WTC11 (cell line): ENCODE data around the gene TRMU. TPM values are rescaled to one million over a fixed set of nuclear protein-coding genes. Genes with fewer than 3 reads are reported as not detected.
A peak's percentile ranks its signal among the peaks of the same experiment; 100 is the strongest.
"Not testable (repeated sequence)": the region's sequence is repeated elsewhere in the genome, so short reads cannot be mapped to it uniquely, and the experiment has no call there.

Source experiments
- ATAC-seq: fragments of 200-7000 bp; cut with Tn5 transposase; 2 replicates; pipeline ENCODE4 v1.10.0; 2021; ENCODE audit warnings: mild to moderate bottlenecking, moderate library complexity
- CTCF ChIA-PET: fragments of 300-600 bp; sonication (Branson Sonifier 250); formaldehyde crosslinking; loops from one replicate; lab custom pipeline; 2021; ENCODE audit warnings: antibody characterized with exemption; lab: Charles Lee
- POLR2A ChIA-PET: fragments of 350-600 bp; sonication (Branson Sonifier 250); formaldehyde crosslinking; loops from one replicate; lab custom pipeline; 2021; ENCODE audit warnings: antibody characterized with exemption; lab: Charles Lee
- DNase-seq: peaks from one replicate; pipeline ENCODE4 v3.0.0; 2021; ENCODE audit warnings: low spot score
- H3K27ac Mint-ChIP-seq: 2 replicates; pipeline ENCODE4 v1.8.0; 2021; ENCODE audit warnings: mixed read lengths
- H3K27me3 Mint-ChIP-seq: 2 replicates; pipeline ENCODE4 v1.8.0; 2021; ENCODE audit warnings: low read depth, mild to moderate bottlenecking, moderate library complexity, mixed read lengths
- H3K36me3 Mint-ChIP-seq: 2 replicates; pipeline ENCODE4 v1.8.0; 2021; ENCODE audit warnings: mixed read lengths
- H3K4me1 Mint-ChIP-seq: 2 replicates; pipeline ENCODE4 v1.8.0; 2022; ENCODE audit warnings: mixed read lengths
- H3K4me3 Mint-ChIP-seq: 2 replicates; pipeline ENCODE4 v1.8.0; 2021; ENCODE audit warnings: mild to moderate bottlenecking, moderate library complexity, mixed read lengths
- H3K9me3 Mint-ChIP-seq: 2 replicates; pipeline ENCODE4 v1.8.0; 2021; ENCODE audit warnings: mixed read lengths
- CREB1 ChIP-seq: sonication (generic); formaldehyde crosslinking; IDR thresholded peaks from 2 replicates; pipeline ENCODE4 v1.8.0; 2023; ENCODE audit warnings: mild to moderate bottlenecking, missing genetic modification reagents
- GABPB1 ChIP-seq: sonication (generic); formaldehyde crosslinking; IDR thresholded peaks from 2 replicates; pipeline ENCODE4 v1.8.1; 2023; ENCODE audit warnings: mild to moderate bottlenecking, missing genetic modification reagents
- MYBL2 ChIP-seq: sonication (generic); formaldehyde crosslinking; IDR thresholded peaks from 2 replicates; pipeline ENCODE4 v1.8.1; 2023; ENCODE audit warnings: mild to moderate bottlenecking, moderate library complexity, missing genetic modification reagents
- NR3C1 ChIP-seq: sonication (generic); formaldehyde crosslinking; conservative IDR thresholded peaks from 2 replicates; pipeline ENCODE4 v1.8.1; 2023; ENCODE audit warnings: low read depth, mild to moderate bottlenecking, missing genetic modification reagents
- SMAD4 ChIP-seq: sonication (generic); formaldehyde crosslinking; IDR thresholded peaks from 2 replicates; pipeline ENCODE4 v1.8.0; 2022; ENCODE audit warnings: mild to moderate bottlenecking, missing genetic modification reagents
- SP1 ChIP-seq: sonication (generic); formaldehyde crosslinking; conservative IDR thresholded peaks from 2 replicates; pipeline ENCODE4 v1.8.1; 2022; ENCODE audit warnings: missing genetic modification reagents
- ZNF121 ChIP-seq: sonication (generic); formaldehyde crosslinking; IDR thresholded peaks from 2 replicates; pipeline ENCODE4 v1.8.0; 2023; ENCODE audit warnings: missing genetic modification reagents
- ZNF138 ChIP-seq: sonication (generic); formaldehyde crosslinking; conservative IDR thresholded peaks from 2 replicates; pipeline ENCODE4 v1.8.1; 2022; ENCODE audit warnings: mild to moderate bottlenecking, moderate library complexity, missing genetic modification reagents
- ZNF232 ChIP-seq: sonication (generic); formaldehyde crosslinking; IDR thresholded peaks from 2 replicates; pipeline ENCODE4 v1.8.0; 2022; ENCODE audit warnings: mild to moderate bottlenecking, missing genetic modification reagents
- ZNF263 ChIP-seq: sonication (generic); formaldehyde crosslinking; IDR thresholded peaks from 2 replicates; pipeline ENCODE4 v1.8.1; 2022; ENCODE audit warnings: low read depth, mild to moderate bottlenecking, moderate library complexity, missing genetic modification reagents
- ZNF396 ChIP-seq: fragments of 250-450 bp; sonication (Bioruptor Pico); IDR thresholded peaks from 2 replicates; pipeline ENCODE4 v1.8.0; 2021; ENCODE audit warnings: mild to moderate bottlenecking, moderate library complexity, borderline replicate concordance
- total RNA-seq: library from RNA; stranded (reverse); gene quantifications from 3 replicates; pipeline ENCODE4 v1.2.3, GENCODE V29; 2021
- TF ChIP-seq, protein P1 (sequence below): sonication (generic); formaldehyde crosslinking; IDR thresholded peaks from 2 replicates; pipeline ENCODE4 v1.8.1; 2023; ENCODE audit warnings: mild to moderate bottlenecking, missing genetic modification reagents
- TF ChIP-seq, protein P2 (sequence below): fragments of 250-450 bp; sonication (Bioruptor Pico); IDR thresholded peaks from 2 replicates; pipeline ENCODE4 v1.9.0; 2021; ENCODE audit warnings: moderate library complexity, mild to moderate bottlenecking, inconsistent platforms, borderline replicate concordance
- TF ChIP-seq, protein P3 (sequence below): sonication (generic); formaldehyde crosslinking; IDR thresholded peaks from 2 replicates; pipeline ENCODE4 v1.8.1; 2022; ENCODE audit warnings: missing genetic modification reagents, borderline replicate concordance
- TF ChIP-seq, protein P4 (sequence below): fragments of 250-450 bp; sonication (Bioruptor Pico); IDR thresholded peaks from 2 replicates; pipeline ENCODE4 v1.9.0; 2021; ENCODE audit warnings: mild to moderate bottlenecking
- TF ChIP-seq, protein P5 (sequence below): sonication (generic); formaldehyde crosslinking; IDR thresholded peaks from 2 replicates; pipeline ENCODE4 v1.8.1; 2022; ENCODE audit warnings: mild to moderate bottlenecking, moderate library complexity, missing genetic modification reagents
- TF ChIP-seq, protein P6 (sequence below): sonication (generic); formaldehyde crosslinking; IDR thresholded peaks from 2 replicates; pipeline ENCODE4 v1.8.1; 2023; ENCODE audit warnings: mild to moderate bottlenecking, missing genetic modification reagents
- TF ChIP-seq, protein P7 (sequence below): sonication (generic); formaldehyde crosslinking; IDR thresholded peaks from 2 replicates; pipeline ENCODE4 v1.8.0; 2022; ENCODE audit warnings: mild to moderate bottlenecking, missing genetic modification reagents
- TF ChIP-seq, protein P8 (sequence below): fragments of 250-450 bp; sonication (Bioruptor Pico); IDR thresholded peaks from 2 replicates; pipeline ENCODE4 v1.8.0; 2021; ENCODE audit warnings: mild to moderate bottlenecking

The TRMU gene
- total RNA-seq, 1 experiment from 2014 or later: 103 TPM

DNA sequence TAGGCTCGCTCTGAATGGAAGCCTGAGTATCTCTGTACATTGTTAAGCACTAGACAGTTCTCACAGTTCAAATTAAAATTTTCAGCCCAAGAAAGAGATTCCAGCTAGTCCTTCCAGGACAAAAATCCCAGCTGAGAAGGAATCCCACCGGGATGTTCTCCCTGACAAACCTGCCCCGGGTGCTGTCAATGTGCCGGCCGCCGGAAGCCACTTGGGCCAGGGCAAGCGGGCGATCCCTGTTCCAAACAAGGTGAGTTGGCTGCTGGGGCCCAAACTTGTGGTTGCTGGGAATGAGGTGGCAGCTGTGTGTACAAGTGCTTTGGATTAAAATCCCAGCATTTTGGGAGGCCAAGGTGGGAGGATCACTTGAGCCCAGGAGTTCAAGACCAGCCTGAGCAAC lies 23.5 kb upstream of the TRMU start:
- no peak for TF ChIP-seq MYBL2 (CRISPR knock-in tag)
- TF ChIP-seq, protein P1, sequence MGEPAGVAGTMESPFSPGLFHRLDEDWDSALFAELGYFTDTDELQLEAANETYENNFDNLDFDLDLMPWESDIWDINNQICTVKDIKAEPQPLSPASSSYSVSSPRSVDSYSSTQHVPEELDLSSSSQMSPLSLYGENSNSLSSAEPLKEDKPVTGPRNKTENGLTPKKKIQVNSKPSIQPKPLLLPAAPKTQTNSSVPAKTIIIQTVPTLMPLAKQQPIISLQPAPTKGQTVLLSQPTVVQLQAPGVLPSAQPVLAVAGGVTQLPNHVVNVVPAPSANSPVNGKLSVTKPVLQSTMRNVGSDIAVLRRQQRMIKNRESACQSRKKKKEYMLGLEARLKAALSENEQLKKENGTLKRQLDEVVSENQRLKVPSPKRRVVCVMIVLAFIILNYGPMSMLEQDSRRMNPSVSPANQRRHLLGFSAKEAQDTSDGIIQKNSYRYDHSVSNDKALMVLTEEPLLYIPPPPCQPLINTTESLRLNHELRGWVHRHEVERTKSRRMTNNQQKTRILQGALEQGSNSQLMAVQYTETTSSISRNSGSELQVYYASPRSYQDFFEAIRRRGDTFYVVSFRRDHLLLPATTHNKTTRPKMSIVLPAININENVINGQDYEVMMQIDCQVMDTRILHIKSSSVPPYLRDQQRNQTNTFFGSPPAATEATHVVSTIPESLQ (CRISPR knock-in tag): no peak
- TF ChIP-seq, protein P2, sequence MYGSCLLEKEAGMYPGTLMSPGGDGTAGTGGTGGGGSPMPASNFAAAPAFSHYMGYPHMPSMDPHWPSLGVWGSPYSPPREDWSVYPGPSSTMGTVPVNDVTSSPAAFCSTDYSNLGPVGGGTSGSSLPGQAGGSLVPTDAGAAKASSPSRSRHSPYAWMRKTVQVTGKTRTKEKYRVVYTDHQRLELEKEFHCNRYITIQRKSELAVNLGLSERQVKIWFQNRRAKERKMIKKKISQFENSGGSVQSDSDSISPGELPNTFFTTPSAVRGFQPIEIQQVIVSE: no peak
- no peak for TF ChIP-seq GABPB1 (CRISPR knock-in tag)
- no peak for TF ChIP-seq SMAD4 (CRISPR knock-in tag)
- ATAC-seq (no peak), DNase-seq (no peak)
- Mint-ChIP-seq H3K27ac (no peak overlapping the region; the same call in 1 of the 2 replicates), H3K27me3 (no peaks in the 10 kb centered on the region), H3K9me3 (no peaks in the 10 kb centered on the region), H3K4me3 (no peak overlapping the region), H3K36me3 (peaks cover 37% of the 10 kb centered on the region), H3K4me1 (no peaks in the 10 kb centered on the region)
- ChIA-PET POLR2A (no interaction called here), CTCF (interaction anchor here (1.5 to 3.2 kb wide), 2 partner anchors 16 to 190 kb away, joined by 4 to 10 read pairs; partner anchors contain the start of gene GTSE1)

DNA sequence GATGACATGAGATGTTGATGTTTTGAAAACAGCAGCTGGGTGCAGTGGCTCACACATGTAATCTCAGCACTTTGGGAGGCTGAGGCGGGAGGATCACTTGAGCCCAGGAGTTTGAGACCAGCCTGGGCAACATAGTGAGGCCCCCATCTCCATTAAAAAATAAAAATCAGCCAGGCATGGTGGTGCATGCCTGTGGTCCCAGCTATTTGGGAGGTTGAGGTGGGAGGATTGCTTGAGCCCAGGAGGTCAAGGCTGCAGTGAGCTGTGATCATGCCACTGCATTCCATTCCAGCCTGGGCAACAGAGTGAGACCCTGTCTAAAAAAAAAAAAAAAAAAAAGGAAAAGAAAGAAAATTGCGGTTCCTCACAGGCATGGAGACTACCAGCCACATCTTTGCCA lies 22.7 kb upstream of the TRMU start:
- 0 out of 2 replicates have a peak, but pooled peaks have one; percentile 19 for TF ChIP-seq ZNF121 (CRISPR knock-in tag)
- TF ChIP-seq, all 79 proteins: peak for 1; not testable (repeated sequence) for 78
- not testable (repeated sequence) for H3K4me3 Mint-ChIP-seq, DNase-seq, H3K27me3 Mint-ChIP-seq, H3K9me3 Mint-ChIP-seq, H3K27ac Mint-ChIP-seq, ATAC-seq, H3K4me1 Mint-ChIP-seq
- ChIA-PET POLR2A (interaction anchor here (0.7 kb wide), 1 partner anchor 1427 kb away, joined by 6 read pairs; no protein-coding TSS in a partner anchor), CTCF (interaction anchor here (0.7 to 3.2 kb wide), 7 partner anchors 13 to 347 kb away, joined by 3 to 10 read pairs (median 4); partner anchors contain the start of gene GTSE1)
- peaks cover 44% of the 10 kb centered on the region for H3K36me3 Mint-ChIP-seq

DNA sequence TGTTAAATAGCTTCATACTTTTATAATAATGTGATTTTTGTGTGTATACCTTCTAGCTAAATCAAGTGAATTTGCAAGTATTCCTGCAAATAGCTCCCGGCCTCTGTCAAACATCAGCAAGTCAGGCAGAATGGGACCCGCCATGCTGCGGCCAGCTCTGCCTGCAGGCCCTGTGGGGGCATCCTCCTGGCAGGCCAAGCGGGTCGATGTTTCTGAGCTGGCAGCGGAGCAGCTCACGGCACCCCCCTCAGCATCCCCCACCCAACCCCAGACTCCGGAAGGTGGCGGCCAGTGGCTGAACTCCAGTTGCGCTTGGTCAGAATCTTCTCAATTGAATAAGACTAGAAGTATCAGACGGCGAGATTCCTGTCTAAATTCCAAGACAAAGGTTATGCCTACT lies 19.5 kb upstream of the TRMU start:
- no peaks in the 10 kb centered on the region for H3K27me3 Mint-ChIP-seq
- POLR2A ChIA-PET: no interaction called here
- no peak overlapping the region for H3K4me3 Mint-ChIP-seq
- no peak for ATAC-seq
- no peak for DNase-seq
- peaks cover 45% of the 10 kb centered on the region for H3K36me3 Mint-ChIP-seq
- CTCF ChIA-PET: interaction anchor here (0.6 to 2.3 kb wide), 2 partner anchors 9 to 194 kb away, joined by 3 to 9 read pairs; no protein-coding TSS in a partner anchor
- H3K9me3 Mint-ChIP-seq: no peaks in the 10 kb centered on the region
- no peaks in the 10 kb centered on the region for H3K4me1 Mint-ChIP-seq
- no peak overlapping the region for H3K27ac Mint-ChIP-seq
- TF ChIP-seq ZNF232 (CRISPR knock-in tag) (no peak), NR3C1 (CRISPR knock-in tag) (no peak), SP1 (CRISPR knock-in tag) (no peak), CREB1 (CRISPR knock-in tag) (no peak), ZNF138 (CRISPR knock-in tag) (no peak), ZNF396 (CRISPR knock-in tag) (no peak), ZNF263 (no peak)
- TF ChIP-seq, protein P3, sequence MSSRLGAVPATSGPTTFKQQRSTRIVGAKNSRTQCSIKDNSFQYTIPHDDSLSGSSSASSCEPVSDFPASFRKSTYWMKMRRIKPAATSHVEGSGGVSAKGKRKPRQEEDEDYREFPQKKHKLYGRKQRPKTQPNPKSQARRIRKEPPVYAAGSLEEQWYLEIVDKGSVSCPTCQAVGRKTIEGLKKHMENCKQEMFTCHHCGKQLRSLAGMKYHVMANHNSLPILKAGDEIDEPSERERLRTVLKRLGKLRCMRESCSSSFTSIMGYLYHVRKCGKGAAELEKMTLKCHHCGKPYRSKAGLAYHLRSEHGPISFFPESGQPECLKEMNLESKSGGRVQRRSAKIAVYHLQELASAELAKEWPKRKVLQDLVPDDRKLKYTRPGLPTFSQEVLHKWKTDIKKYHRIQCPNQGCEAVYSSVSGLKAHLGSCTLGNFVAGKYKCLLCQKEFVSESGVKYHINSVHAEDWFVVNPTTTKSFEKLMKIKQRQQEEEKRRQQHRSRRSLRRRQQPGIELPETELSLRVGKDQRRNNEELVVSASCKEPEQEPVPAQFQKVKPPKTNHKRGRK (CRISPR knock-in tag): no peak
- TF ChIP-seq, protein P4, sequence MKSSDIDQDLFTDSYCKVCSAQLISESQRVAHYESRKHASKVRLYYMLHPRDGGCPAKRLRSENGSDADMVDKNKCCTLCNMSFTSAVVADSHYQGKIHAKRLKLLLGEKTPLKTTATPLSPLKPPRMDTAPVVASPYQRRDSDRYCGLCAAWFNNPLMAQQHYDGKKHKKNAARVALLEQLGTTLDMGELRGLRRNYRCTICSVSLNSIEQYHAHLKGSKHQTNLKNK (CRISPR knock-in tag): no peak
- TF ChIP-seq, protein P5, sequence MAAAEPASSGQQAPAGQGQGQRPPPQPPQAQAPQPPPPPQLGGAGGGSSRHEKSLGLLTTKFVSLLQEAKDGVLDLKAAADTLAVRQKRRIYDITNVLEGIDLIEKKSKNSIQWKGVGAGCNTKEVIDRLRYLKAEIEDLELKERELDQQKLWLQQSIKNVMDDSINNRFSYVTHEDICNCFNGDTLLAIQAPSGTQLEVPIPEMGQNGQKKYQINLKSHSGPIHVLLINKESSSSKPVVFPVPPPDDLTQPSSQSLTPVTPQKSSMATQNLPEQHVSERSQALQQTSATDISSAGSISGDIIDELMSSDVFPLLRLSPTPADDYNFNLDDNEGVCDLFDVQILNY (CRISPR knock-in tag): no peak
- TF ChIP-seq, protein P6, sequence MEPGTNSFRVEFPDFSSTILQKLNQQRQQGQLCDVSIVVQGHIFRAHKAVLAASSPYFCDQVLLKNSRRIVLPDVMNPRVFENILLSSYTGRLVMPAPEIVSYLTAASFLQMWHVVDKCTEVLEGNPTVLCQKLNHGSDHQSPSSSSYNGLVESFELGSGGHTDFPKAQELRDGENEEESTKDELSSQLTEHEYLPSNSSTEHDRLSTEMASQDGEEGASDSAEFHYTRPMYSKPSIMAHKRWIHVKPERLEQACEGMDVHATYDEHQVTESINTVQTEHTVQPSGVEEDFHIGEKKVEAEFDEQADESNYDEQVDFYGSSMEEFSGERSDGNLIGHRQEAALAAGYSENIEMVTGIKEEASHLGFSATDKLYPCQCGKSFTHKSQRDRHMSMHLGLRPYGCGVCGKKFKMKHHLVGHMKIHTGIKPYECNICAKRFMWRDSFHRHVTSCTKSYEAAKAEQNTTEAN (CRISPR knock-in tag): no peak
- TF ChIP-seq, protein P7, sequence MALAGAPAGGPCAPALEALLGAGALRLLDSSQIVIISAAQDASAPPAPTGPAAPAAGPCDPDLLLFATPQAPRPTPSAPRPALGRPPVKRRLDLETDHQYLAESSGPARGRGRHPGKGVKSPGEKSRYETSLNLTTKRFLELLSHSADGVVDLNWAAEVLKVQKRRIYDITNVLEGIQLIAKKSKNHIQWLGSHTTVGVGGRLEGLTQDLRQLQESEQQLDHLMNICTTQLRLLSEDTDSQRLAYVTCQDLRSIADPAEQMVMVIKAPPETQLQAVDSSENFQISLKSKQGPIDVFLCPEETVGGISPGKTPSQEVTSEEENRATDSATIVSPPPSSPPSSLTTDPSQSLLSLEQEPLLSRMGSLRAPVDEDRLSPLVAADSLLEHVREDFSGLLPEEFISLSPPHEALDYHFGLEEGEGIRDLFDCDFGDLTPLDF (CRISPR knock-in tag): no peak
- TF ChIP-seq, protein P8, sequence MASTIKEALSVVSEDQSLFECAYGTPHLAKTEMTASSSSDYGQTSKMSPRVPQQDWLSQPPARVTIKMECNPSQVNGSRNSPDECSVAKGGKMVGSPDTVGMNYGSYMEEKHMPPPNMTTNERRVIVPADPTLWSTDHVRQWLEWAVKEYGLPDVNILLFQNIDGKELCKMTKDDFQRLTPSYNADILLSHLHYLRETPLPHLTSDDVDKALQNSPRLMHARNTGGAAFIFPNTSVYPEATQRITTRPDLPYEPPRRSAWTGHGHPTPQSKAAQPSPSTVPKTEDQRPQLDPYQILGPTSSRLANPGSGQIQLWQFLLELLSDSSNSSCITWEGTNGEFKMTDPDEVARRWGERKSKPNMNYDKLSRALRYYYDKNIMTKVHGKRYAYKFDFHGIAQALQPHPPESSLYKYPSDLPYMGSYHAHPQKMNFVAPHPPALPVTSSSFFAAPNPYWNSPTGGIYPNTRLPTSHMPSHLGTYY: no peak
